ENCODE results near the gene AMPD3. TPM values are rescaled to one million over a fixed set of nuclear protein-coding genes. Genes with fewer than 3 reads are reported as not detected.

AMPD3 gene
- total RNA-seq, 1 experiment from 2014 or later = 5.9 TPM

DNA sequence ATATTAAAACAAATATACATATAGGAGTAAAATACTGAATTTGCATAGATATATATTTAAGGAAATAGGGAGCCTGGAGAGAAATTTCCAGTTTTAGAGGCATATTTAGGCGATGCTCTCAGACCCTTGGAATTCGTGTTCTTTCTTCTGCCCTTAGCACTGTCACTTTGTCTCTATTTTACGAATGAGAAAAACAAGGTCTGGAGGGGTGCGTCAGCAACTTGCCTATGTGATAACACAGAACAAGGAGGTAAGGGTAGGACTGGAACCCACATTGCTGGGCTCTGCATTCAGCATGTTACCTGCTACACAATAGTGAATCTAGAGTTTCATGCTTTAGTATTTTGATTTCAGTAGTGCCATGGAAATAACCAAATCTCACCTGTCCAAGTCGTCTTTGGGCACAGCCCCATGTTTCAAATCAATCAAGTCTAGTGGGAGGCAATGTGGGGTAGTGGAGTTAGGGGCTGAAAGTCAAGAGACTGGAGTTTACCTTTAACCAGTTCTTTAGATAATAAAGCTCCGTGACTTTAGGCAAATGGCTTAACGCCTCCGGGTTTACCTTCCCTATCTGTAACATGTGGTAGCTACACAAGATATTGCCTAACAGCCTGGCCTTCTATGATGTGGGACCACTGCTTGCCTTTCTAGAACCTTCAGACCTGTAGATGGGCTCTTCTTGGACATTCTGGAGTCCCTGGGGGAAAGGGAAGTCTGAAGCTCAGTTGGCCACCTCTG is 44.8 kb upstream of the AMPD3 start:
- DNase-seq = peak; percentile 17
- H3K56ac ChIP-seq (ENCODE audit: insufficient read length, low read depth, low read length) = no peak overlapping the region
- H3K4ac ChIP-seq (ENCODE audit: low read depth, low read length) = no peak overlapping the region
- Mint-ChIP-seq H3K4me3 (no peak overlapping the region), H3K27me3 (ENCODE audit: low read depth) (no peaks in the 10 kb centered on the region), H3K27ac (no peak overlapping the region), H3K9me3 (no peaks in the 10 kb centered on the region), H3K4me1 (peaks cover 9 to 11% of the 10 kb centered on the region in 2 experiments), H3K36me3 (ENCODE audit: insufficient read depth in 1 of 3, low read depth in 3 of 3) (no peaks in the 10 kb centered on the region; a peak in 1 of 7 replicates)
- H3K9me3 ChIP-seq (ENCODE audit: control insufficient read depth, low read depth, low read length) = no peaks in the 10 kb centered on the region
- H2AFZ ChIP-seq (ENCODE audit: low read length) = no peak overlapping the region
- no peak overlapping the region for H3K27ac ChIP-seq (ENCODE audit: insufficient read length, low read depth, low read length)
- no peaks in the 10 kb centered on the region for H3K4me1 ChIP-seq (ENCODE audit: insufficient read depth, low read length)
- no peak overlapping the region for H3K9ac ChIP-seq (ENCODE audit: extremely low read depth, insufficient read length, low read length)
- H4K20me1 ChIP-seq (ENCODE audit: control insufficient read depth, insufficient read depth, insufficient read length) = no peaks in the 10 kb centered on the region
- H2BK5ac ChIP-seq (ENCODE audit: insufficient read length, low read length) = no peak overlapping the region
- no peak overlapping the region for H3K23ac ChIP-seq (ENCODE audit: insufficient read length, low read depth, low read length)
- H3K27me3 ChIP-seq (ENCODE audit: insufficient read depth, low read length) = no peaks in the 10 kb centered on the region
- no peak overlapping the region for H3T11ph ChIP-seq (ENCODE audit: low read length)
- no peak overlapping the region for H3K14ac ChIP-seq (ENCODE audit: insufficient read depth, low read length)
- no peak overlapping the region for H3K18ac ChIP-seq (ENCODE audit: insufficient read length, low read depth, low read length)
- TF ChIP-seq, protein P1, sequence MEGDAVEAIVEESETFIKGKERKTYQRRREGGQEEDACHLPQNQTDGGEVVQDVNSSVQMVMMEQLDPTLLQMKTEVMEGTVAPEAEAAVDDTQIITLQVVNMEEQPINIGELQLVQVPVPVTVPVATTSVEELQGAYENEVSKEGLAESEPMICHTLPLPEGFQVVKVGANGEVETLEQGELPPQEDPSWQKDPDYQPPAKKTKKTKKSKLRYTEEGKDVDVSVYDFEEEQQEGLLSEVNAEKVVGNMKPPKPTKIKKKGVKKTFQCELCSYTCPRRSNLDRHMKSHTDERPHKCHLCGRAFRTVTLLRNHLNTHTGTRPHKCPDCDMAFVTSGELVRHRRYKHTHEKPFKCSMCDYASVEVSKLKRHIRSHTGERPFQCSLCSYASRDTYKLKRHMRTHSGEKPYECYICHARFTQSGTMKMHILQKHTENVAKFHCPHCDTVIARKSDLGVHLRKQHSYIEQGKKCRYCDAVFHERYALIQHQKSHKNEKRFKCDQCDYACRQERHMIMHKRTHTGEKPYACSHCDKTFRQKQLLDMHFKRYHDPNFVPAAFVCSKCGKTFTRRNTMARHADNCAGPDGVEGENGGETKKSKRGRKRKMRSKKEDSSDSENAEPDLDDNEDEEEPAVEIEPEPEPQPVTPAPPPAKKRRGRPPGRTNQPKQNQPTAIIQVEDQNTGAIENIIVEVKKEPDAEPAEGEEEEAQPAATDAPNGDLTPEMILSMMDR (conservative IDR thresholded peaks at IDR 0.05) = no peak
- H3K4me2 ChIP-seq (ENCODE audit: insufficient read depth, insufficient read length, low read length) = no peak overlapping the region
- H4K5ac ChIP-seq (ENCODE audit: insufficient read length, low read depth, low read length) = no peak overlapping the region
- no peak overlapping the region for H2AK5ac ChIP-seq (ENCODE audit: insufficient read length, low read length)
- no CpG with 5 or more reads among the region's 8 CpGs for WGBS (ENCODE audit: extremely low coverage, insufficient read length, low lambda C conversion rate)
- no peak overlapping the region for H2BK20ac ChIP-seq (ENCODE audit: low read depth, low read length, poor library complexity, severe bottlenecking)
- no peak overlapping the region for H2BK15ac ChIP-seq (ENCODE audit: low read depth, low read length)
- no peaks in the 10 kb centered on the region for H3K79me2 ChIP-seq (ENCODE audit: insufficient read depth, low read length)
- H2BK120ac ChIP-seq (ENCODE audit: low read depth, low read length, poor library complexity, severe bottlenecking) = no peak overlapping the region
- H4K8ac ChIP-seq (replicated peaks; ENCODE audit: insufficient read length, low read depth, low read length) = no peak overlapping the region
- H2BK12ac ChIP-seq (ENCODE audit: insufficient read length, low read depth, low read length) = no peak overlapping the region
- H3K23me2 ChIP-seq (ENCODE audit: insufficient read length, low read depth, low read length, poor library complexity, severe bottlenecking) = no peaks in the 10 kb centered on the region
- no peak overlapping the region for H4K91ac ChIP-seq (ENCODE audit: insufficient read length, low read depth, low read length)
- no peaks in the 10 kb centered on the region for H3K79me1 ChIP-seq (ENCODE audit: insufficient read depth, low read depth, low read length, poor library complexity, severe bottlenecking)
